SU-DHL-6 (cell line): ENCODE data around the gene PPP1CA.

Experiments
- H2AFZ ChIP-seq: fragments of 200-600 bp; sonication (generic); 2 replicates; pipeline ENCODE4 v1.6.1; 2014; ENCODE audit warnings: low read depth, mild to moderate bottlenecking, moderate library complexity, mixed read lengths, antibody characterized with exemption, low read length; ENCODE audit not compliant: severe bottlenecking
- H3F3A ChIP-seq: fragments of 200-600 bp; shearing (Covaris generic); 2 replicates; pipeline ENCODE4 v1.6.0; 2016; ENCODE audit warnings: antibody characterized with exemption, mild to moderate bottlenecking; ENCODE audit not compliant: insufficient read depth
- H3K27ac ChIP-seq: fragments of 200-600 bp; sonication (generic); 2 replicates; pipeline ENCODE4 v1.5.1; 2016; ENCODE audit warnings: low read depth, mild to moderate bottlenecking, low read length, moderate library complexity, mixed read lengths
- H3K27me3 ChIP-seq: fragments of 200-600 bp; sonication (generic), shearing (Covaris generic); 2 replicates; pipeline ENCODE4 v1.6.0; 2014; ENCODE audit warnings: mild to moderate bottlenecking, low read length
- H3K36me3 ChIP-seq: fragments of 200-600 bp; sonication (generic); 2 replicates; pipeline ENCODE4 v1.6.1; 2014; ENCODE audit warnings: mild to moderate bottlenecking, low read length, mixed read lengths
- H3K4me2 ChIP-seq: fragments of 300-600, 200-600 bp; shearing (Covaris generic), sonication (generic); 2 replicates; pipeline ENCODE4 v1.6.0; 2014; ENCODE audit warnings: low read length, low read depth, mild to moderate bottlenecking; ENCODE audit not compliant: poor library complexity, severe bottlenecking
- H3K4me3 ChIP-seq: fragments of 200-600 bp; sonication (generic); 2 replicates; pipeline ENCODE4 v1.5.1; 2014; ENCODE audit warnings: antibody characterized with exemption, low read length, mild to moderate bottlenecking, mixed read lengths; ENCODE audit not compliant: insufficient read depth, poor library complexity, severe bottlenecking
- H3K79me2 ChIP-seq: fragments of 200-600 bp; sonication (generic); 2 replicates; pipeline ENCODE4 v1.6.1; 2014; ENCODE audit warnings: mild to moderate bottlenecking, low read length, moderate library complexity; ENCODE audit not compliant: insufficient read depth
- H3K9ac ChIP-seq: fragments of 200-600 bp; sonication (generic); 2 replicates; pipeline ENCODE4 v1.7.0; 2014; ENCODE audit warnings: mild to moderate bottlenecking, low read length
- H3K9me2 ChIP-seq: fragments of 200-600 bp; sonication (generic); replicated peaks from 2 replicates; pipeline ENCODE4 v1.6.1; 2014; ENCODE audit warnings: low read length; ENCODE audit not compliant: insufficient read depth
- H3K9me3 ChIP-seq: fragments of 200-600 bp; sonication (generic); 2 replicates; pipeline ENCODE4 v1.6.1; 2014; ENCODE audit warnings: low read length, mixed read lengths; ENCODE audit not compliant: insufficient read depth
- H4K20me1 ChIP-seq: fragments of 200-600 bp; sonication (generic); 2 replicates; pipeline ENCODE4 v1.6.1; 2014; ENCODE audit warnings: low read depth, mild to moderate bottlenecking, antibody characterized with exemption, low read length, moderate library complexity, mixed read lengths
- CTCF ChIP-seq: fragments of 200-600 bp; sonication (generic); IDR thresholded peaks from one replicate; pipeline ENCODE4 v1.5.1; 2017; ENCODE audit warnings: antibody characterized with exemption, mild to moderate bottlenecking, low read length, moderate library complexity; ENCODE audit not compliant: insufficient read depth, poor library complexity, severe bottlenecking
- EZH2phosphoT487 ChIP-seq: fragments of 200-600 bp; sonication (generic), shearing (Covaris generic); conservative IDR thresholded peaks from 2 replicates; pipeline ENCODE4 v1.6.1; 2018; ENCODE audit warnings: mild to moderate bottlenecking, antibody characterized with exemption, low read length, moderate library complexity, mixed read lengths

PPP1CA gene

GRCh38 chr11:67364783-67365722 lies 36.6 kb downstream of the PPP1CA start:
- Histone ChIP-seq H3K9ac (no peak overlapping the region), H3F3A (no peaks in the 10 kb centered on the region), H3K79me2 (no peaks in the 10 kb centered on the region), H3K9me3 (no peaks in the 10 kb centered on the region), H3K36me3 (no peaks in the 10 kb centered on the region), H4K20me1 (no peaks in the 10 kb centered on the region), H3K27ac (no peak overlapping the region), H3K4me3 (no peak overlapping the region), H2AFZ (no peak overlapping the region), H3K4me2 (no peak overlapping the region), H3K9me2 (no peaks in the 10 kb centered on the region), H3K27me3 (no peaks in the 10 kb centered on the region)
- TF ChIP-seq EZH2phosphoT487 (no peak), CTCF (no peak)

- Histone ChIP-seq H3K27me3 (no peaks in the 10 kb centered on the region), H3K9me2 (no peaks in the 10 kb centered on the region), H3F3A (no peaks in the 10 kb centered on the region), H3K79me2 (no peaks in the 10 kb centered on the region), H3K9me3 (no peaks in the 10 kb centered on the region), H2AFZ (no peak overlapping the region), H3K4me2 (no peak overlapping the region), H3K9ac (no peak overlapping the region), H3K27ac (no peak overlapping the region), H3K4me3 (no peak overlapping the region), H4K20me1 (no peaks in the 10 kb centered on the region), H3K36me3 (no peaks in the 10 kb centered on the region)
- TF ChIP-seq CTCF: no peak
- no peak for TF ChIP-seq EZH2phosphoT487
These were observed 37.5 kb downstream of the PPP1CA start for GRCh38 chr11:67364169-67364568.

GRCh38 chr11:67357831-67358670 lies 43.6 kb downstream of the PPP1CA start:
- H3F3A ChIP-seq: peaks cover 21% of the 10 kb centered on the region
- no peak overlapping the region for H3K9ac ChIP-seq
- H3K9me2 ChIP-seq: no peaks in the 10 kb centered on the region
- H3K9me3 ChIP-seq: no peaks in the 10 kb centered on the region
- no peaks in the 10 kb centered on the region for H3K36me3 ChIP-seq
- H3K4me2 ChIP-seq: no peak overlapping the region
- H4K20me1 ChIP-seq: no peaks in the 10 kb centered on the region
- H3K79me2 ChIP-seq: no peaks in the 10 kb centered on the region
- H3K27me3 ChIP-seq: no peaks in the 10 kb centered on the region
- H2AFZ ChIP-seq: no peak overlapping the region
- no peak overlapping the region for H3K4me3 ChIP-seq
- no peak overlapping the region for H3K27ac ChIP-seq
- TF ChIP-seq EZH2phosphoT487: no peak
- TF ChIP-seq CTCF: no peak
